Measurements from ENCODE around the gene PSMD10.

GRCh38 chrX:108130889-108131288 lies 39.5 kb upstream of the PSMD10 start:
- TF ChIP-seq GATA2 (IDR thresholded peaks at IDR 0.05; ENCODE audit: low read depth, low read length) = no peak
- no peak for TF ChIP-seq GATA3 (IDR thresholded peaks at IDR 0.05; ENCODE audit: low read depth, low read length)
